NCI-H510A (cell line): Measurements from ENCODE around the gene PWP2.
"Not testable (repeated sequence)": the region's sequence is repeated elsewhere in the genome, so short reads cannot be mapped to it uniquely, and the experiment has no call there.

Source experiments
- DNase-seq: peaks from one replicate; lab custom pipeline; 2025; lab: John Stamatoyannopoulos, UW

PWP2 gene

GRCh38 chr21:44083631-44084291 is 23.4 kb upstream of the PWP2 start:
- no peak for DNase-seq

GRCh38 chr21:44084496-44085241 is 22.5 kb upstream of the PWP2 start:
- no peak for DNase-seq

DNA sequence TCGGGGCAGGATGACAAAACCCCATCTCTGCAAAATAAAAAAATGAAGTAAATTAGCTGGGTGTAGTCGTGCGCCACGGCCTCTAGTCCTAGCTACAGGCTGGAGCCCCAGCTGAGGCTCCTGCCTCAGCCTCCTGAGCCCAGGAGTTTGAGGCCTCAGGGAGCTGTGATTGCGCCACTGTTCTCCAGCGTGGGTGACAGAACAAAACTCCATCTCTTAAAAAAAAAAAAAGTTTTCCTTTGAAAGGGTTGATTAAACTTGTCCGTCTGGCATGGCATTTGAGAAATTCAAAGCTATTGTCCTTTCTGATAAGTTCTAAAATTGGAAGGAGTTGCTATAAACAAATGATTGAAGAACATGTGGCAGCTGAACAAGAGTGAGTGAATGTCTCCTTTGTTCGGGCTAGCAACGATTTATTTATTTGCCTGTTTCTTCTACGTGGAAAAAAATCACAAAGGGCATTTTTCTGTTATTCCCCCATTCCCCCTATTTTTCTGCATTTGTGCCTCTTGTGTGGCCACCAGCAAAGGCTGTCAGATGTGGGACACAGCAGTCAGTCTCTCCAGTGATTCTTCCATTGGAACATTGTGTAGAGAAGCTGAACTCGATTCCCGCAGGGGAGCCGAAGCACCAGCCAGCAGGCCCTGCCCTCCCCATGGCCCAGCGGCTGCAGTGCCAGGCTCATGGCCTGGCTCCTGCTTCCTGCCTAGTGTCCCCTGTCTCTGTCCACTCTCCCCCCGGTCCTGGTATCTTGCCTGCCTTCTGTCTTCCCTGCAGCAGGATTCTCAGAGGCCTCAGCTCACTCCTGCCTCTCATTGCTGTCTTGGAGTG is 21.5 kb upstream of the PWP2 start:
- no peak for DNase-seq

DNA sequence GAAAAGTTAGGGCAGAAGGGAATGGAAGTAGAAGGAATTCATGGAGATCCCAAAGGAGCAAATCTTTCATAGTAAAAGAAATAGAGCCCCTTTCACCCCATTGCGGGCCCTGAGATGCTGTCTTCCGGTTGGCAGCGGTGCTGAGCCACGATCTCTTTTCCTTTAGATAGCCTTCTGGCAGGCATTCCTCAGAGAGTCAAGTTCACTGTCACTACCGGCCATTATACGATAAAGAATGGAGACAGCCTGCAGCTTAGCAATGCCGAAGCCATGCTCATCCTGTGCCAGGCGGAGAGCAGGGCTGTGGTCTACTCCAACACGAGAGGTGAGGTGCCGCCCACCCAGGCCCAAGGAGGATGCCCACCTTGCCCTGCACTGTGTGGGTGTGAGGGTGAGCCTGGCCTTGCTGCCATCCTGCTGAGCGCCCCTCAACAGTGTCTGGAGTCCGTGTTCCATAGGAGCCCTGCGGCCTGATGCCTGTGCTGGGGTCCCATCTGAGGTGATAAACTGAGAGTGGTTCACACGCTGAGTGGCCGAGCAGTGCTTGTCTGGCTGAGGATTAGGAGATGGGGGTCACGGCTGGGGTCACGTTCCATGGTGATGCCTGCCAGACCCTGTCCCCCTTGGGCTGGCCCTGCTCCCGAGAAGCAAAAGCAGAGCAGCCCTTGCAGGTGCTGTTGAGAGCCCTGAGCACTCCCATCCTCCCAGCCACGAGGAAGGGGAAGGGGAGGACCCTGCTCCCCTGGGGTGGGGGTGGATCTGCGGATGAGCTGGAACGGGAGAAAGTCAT is 20.4 kb upstream of the PWP2 start:
- no peak for DNase-seq

DNA sequence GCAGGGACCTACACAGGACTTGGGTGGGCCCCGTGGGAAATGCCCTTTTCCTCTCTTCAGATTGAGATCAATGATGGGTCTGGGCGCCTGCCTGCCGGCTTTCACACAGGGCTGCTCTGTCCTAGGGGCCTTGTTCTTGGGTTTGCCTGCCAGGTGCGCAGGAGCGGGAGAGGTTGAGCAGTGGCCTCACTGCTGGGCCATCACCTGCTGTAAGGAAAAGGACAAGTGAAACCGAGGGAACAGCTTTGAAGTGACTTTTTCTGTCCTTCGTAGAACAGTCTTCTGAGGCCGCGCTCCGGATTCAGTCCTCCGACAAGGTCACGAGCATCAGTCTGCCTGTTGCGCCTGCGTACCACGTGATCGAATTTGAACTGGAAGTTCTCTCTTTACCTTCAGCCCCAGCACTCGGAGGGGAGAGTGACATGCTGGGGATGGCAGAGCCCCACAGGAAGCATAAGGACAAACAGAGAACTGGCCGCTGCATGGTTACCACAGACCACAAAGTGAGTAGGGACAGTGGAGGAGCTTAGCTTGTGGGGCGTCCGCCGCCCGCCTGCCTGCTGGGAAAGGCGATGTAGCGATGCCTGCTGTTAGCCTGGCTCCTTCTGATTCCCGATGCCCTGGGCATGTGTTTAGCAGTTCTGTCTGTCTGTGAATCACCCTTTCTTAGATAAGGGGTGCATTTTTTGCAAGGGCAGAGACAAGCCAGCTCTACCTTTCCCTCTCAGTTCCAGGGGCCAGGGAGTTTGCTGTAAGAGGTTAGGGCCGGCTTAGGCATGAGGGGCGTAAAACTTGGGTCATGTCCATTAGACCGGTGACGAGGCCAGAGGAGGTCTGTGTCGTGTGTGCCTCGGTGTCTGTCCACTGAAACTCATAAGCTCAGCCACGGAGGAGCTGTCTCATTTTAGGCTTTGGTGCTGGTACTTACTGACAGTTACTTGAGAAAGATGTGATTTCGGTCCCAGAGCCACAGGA is 19.5 kb upstream of the PWP2 start:
- DNase-seq = no peak

DNA sequence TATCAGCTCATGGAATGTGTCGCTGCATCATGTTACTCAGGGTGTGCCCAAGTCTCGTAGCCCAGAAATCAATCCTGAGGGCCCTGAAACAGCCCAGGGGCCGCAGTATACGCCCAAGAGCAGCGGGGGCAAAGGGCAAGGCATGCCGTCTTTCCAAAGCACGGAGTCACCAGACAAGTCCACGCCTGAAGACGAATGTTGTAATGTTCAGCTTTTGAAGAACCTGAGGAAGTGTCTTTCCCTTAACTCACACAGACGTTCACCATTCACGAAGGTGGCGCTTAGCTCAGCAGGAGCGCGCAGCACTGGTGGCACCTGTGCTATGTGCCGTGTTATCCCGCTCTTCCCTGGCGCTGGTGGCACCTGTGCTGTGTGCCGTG is 18.8 kb upstream of the PWP2 start:
- no peak for DNase-seq

GRCh38 chr21:44089001-44089911 is 17.9 kb upstream of the PWP2 start:
- DNase-seq = peak; percentile 21

- peak; percentile 21 for DNase-seq
Observed at GRCh38 chr21:44090325-44090724, 16.9 kb upstream of the PWP2 start.

GRCh38 chr21:44092211-44092610 is 15.0 kb upstream of the PWP2 start:
- DNase-seq = no peak

DNA sequence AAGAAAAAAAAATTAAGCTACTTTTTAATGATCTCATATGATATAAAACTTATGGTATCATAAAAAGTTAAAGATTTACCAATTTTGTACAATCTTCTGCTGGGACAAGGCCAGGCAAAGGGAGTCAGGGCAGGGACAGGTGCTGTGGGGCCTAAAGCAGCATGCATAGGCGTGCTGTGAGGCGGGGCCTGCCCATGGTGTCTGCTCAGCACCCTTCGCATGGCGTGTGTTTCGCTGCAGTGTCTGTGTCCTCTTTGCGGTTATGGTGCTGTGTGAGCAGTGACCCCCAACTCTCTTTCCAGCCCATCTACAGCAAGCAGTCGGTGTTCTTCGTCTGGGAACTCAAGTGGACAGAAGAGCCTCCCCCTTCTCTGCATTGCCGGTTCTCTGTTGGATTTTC is 13.4 kb upstream of the PWP2 start:
- DNase-seq = no peak

GRCh38 chr21:44094832-44095231 is 12.4 kb upstream of the PWP2 start:
- no peak for DNase-seq

DNA sequence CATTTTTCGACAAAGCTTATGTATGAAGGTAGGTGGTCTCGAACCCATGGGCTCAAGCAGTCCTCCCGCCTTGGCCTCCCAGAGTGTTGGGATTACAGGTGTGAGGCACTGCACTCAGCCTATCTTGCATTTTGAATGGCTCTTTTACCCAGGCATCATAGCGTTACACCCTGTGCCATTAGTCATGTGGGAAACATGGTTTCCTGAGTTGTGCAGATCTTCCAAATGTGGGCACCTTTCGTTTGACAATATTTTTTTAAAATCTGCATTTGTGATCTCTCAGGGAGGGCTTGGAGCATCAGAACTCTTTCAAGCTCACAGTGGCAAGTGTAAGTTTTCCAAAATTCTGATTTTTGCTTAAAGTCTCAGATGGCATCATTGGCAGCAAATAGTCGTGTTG is 8.7 kb upstream of the PWP2 start:
- not testable (repeated sequence) for DNase-seq

- DNase-seq = not testable (repeated sequence)
Observed at GRCh38 chr21:44098964-44099363, 8.2 kb upstream of the PWP2 start.

- DNase-seq = not testable (repeated sequence)
Observed at GRCh38 chr21:44107589-44107988, 390 bp downstream of the PWP2 start.

GRCh38 chr21:44113702-44114371 is 6.6 kb downstream of the PWP2 start:
- DNase-seq = not testable (repeated sequence)

DNA sequence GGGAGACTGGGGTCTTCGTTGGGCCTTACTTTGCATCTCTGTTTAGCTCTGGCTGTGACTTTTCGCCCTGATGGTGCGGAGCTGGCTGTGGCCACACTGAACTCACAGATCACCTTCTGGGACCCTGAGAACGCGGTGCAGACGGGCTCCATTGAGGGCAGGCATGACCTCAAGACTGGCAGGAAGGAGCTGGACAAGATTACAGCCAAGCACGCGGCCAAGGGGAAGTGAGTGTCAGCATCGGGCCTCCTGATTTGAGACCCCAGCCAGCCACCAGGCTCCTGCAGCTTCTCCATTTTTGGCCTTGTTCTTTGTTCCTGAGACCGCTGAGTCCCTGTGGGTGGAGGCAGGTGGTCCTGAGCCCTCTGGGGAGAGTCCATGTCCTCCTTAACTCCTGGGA is 14.9 kb downstream of the PWP2 start:
- not testable (repeated sequence) for DNase-seq

GRCh38 chr21:44127827-44128226 is 20.6 kb downstream of the PWP2 start:
- not testable (repeated sequence) for DNase-seq

GRCh38 chr21:44133715-44134057 is 26.5 kb downstream of the PWP2 start:
- DNase-seq = not testable (repeated sequence)

GRCh38 chr21:44134732-44135131 is 27.5 kb downstream of the PWP2 start:
- DNase-seq = not testable (repeated sequence)
